LHCN-M2 (cell line): ENCODE data around the gene MAD2L1. TPM values are rescaled to one million over a fixed set of nuclear protein-coding genes. Genes with fewer than 3 reads are reported as not detected.
"Not testable (repeated sequence)": the region's sequence is repeated elsewhere in the genome, so short reads cannot be mapped to it uniquely, and the experiment has no call there.

Experiments used
- DNase-seq: peaks from one replicate; pipeline ENCODE4 v3.0.0-alpha.2; 2012; ENCODE audit warnings: low read depth
- polyA plus RNA-seq: library from polyadenylated mRNA; unstranded; fragments of >200 nt; gene quantifications from one replicate; pipeline ENCODE4 v1.2.1, GENCODE V29; 2012; ENCODE audit warnings: missing spikeins
- total RNA-seq: library from RNA; depleted of rRNA; stranded (reverse); fragments of >200 nt; gene quantifications from 2 replicates; pipeline ENCODE4 v1.2.3, GENCODE V29; 2014; rRNA removed

MAD2L1 gene
- total RNA-seq = 65.0 and 75.7 TPM in 2 replicates
- 23.7 TPM for polyA plus RNA-seq

DNA sequence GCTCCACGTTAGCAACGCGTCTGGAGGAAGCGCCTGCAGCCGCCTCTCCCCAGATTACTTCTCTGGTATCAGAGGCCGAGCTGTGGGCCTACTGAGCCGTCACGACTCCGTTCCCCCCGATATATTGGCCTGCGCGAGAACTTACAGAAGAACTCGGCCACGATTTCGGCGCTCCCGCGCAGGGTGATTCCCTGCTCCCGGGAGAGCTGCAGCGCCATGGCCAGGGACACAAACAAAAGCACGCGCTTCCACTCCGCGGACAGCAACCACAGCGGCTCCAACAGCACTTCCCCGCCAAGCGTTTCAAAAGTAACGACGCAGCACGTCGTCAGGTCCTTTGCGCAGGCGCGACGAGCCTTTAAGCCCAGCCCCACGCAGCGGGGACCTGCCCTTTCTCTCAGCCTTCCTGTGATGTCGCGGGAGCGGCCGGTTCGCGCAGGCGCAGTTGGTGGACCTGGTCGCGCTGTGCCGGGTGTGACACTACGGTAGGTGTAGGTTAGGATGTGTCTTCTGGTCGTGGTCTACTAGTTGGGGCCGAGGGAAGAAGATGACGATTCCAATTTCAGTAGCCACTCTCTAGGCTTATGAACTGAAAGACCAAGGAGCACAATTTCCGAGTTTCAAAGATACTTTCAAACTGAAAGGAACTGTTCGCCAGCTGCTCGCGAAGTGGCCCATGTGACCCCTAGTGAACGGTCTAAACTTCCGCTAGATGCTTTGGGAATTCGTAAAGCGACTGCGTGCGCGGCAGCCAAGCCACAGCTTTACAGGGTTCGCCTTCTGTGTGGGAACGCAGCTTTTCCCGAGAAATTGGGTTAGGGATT, at the start of gene MAD2L1:
MAD2L1 (minus strand) TSS at position 332 of the 824 bp plus-strand sequence; CDS start at position 218, 114 bp downstream.
- DNase-seq = peak; percentile 98

DNA sequence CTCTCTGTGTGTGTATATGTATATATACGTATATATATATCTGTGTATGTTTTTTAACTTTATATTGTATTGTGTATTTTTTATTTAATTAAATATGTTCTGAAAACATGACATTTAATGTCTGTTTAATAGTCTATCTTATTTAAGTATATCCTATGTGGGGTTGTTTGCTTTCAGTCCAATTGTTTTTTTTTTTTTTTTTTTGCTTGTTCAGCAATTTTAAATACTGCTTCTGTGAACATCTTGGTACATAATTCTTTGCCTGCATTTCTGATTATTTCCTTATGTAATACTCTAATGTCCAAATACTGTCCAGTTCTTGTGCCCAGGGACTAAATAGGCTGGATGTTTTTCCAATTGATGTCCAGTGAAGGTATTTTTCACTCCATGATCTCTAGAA, 45.1 kb upstream of the MAD2L1 start:
- DNase-seq = no peak

DNA sequence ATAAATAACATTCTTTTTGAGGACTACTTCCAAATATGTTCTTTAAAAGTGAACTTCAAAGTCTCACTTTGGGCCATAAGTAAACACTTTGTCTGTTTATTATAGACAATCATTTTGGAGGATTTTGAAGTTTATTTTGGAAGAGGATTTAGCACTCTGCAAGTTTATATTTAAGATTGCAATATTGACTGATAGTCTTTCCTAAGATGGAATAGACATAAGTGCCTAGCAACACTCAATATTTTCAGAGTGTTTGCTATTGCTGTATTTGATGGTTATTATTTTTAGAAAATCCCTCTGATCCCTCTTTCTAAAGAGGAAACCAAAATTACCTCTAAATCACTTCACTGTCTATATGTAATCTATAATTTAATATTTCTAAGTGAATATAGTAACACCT, 42.8 kb upstream of the MAD2L1 start:
- DNase-seq = no peak

DNA sequence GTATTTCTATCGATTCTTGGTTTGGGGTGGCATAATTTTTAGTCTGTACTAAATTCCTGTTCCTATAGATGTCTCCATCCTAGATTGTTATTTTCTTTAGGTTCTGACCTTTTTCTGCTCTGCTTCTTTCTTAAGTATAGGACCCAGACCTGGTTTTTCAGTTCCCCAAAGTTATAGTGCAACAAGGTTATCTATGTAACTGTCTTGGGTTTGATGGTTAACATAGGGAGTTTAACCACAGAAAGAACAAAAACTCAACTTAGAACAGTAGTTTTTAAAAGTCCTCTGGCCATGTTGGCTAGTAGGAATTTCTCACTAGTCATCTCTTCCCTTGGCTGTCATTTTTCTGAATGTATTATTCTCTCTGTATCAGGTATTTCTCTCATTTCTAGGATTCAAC, 38.8 kb upstream of the MAD2L1 start:
- DNase-seq = no peak

DNA sequence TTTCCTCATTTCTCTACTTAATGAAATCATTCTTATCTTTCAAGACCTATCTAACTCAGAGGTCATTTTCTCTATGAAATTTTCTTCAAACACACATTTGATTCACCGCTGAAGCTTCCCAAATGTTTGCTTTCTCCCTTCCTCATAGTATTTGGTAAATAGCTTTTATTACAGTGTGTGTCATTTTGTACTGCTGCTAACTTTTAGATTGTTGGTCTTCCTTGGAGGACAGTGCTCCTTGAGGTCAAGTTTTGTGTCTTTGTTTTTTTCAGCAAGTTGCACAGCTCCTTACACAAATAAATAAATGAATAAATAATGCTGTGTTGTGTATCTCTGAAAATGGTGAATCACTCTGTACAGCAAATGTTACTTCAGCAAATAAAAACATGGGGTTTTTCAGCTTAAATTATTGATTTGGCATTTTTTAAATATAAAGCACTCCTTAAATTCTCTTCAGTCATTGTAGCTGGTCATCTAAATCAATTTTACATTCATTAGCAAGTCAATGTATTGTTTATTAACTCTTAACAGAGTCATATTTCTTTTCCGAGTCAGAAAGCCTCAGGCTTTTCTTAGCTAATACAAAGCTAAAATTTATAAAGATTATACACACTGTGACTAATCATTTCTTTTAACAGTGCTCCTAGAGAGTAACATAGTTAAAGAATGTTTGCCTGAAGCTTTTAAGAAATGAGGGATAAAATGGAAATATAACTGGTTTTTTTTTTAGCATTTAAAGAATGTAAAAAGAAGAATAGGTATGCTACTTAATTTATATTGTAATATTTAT, 30.1 kb upstream of the MAD2L1 start:
- no peak for DNase-seq

DNA sequence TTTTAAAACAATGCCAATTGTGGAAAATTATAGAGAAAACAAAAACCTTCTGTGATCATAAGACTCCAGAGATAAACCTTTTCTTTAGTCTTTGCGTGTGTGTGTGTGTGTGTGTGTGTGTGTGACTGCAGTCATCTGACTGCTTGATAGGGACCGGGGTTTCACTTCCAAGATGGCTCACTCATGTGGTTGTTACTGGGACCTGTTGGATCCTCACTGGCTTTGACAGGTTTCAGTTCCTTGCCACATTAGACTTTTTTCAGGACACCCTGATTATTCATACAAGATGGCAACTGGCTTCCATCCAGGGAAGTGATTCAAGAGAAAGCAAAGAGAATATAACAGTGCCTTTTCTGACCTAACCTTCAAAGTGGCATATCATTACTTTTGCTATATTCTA, 21.9 kb upstream of the MAD2L1 start:
- no peak for DNase-seq

DNA sequence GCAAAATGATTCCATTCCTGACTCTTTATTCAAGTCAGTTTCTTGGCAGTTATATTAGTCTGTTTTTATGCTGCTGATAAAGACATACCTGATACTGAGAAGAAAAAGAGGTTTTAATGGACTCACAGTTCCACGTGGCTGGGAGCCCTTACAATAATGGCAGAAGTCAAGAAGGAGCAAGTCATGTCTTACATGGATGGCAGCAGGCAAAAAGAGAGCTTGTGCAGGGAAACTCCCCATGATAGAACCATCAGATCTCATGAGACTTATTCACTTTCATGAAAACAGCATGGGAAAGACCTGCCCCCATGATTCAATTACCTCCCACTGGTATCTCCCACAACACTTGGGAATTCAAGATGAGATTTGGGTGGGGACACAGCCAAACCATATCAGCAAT, 21.4 kb upstream of the MAD2L1 start:
- DNase-seq = not testable (repeated sequence)

DNA sequence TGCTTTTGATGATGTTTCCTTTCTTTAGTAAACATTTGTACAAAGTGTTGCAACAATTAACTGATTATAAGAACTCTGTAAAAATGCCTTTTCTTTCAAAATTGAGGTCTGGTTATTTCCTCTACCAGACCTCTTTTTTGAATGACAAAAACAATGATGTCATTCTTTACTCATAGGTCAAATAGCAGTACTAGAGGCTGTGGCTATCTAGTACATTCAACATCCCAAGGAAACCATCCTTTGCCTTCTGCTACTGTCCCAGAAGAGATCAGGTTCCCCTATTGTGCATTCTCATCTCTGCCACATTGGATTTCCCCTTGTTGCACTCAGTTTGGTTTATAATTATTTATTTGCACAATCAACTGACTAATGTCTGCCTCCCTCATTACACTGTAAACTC, 19.1 kb upstream of the MAD2L1 start:
- DNase-seq = peak; percentile 39

DNA sequence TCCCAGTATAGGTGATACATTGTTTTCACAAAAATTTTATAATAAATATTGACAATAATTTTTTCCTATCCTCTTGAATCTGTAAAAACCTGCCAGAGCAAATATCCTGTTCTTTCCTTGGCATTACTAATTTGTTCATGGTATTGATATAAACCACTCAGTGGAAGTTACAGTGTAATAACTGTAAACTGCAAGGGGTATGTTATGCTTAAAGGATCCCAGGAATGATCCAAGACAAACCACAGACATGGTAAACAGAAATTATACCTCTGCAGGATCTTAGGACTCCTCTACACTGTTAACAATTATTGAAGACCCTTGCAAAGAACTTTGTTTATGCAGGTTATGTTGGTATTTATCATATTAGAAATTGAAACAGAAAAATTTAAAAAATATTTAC, 17.7 kb upstream of the MAD2L1 start:
- no peak for DNase-seq

DNA sequence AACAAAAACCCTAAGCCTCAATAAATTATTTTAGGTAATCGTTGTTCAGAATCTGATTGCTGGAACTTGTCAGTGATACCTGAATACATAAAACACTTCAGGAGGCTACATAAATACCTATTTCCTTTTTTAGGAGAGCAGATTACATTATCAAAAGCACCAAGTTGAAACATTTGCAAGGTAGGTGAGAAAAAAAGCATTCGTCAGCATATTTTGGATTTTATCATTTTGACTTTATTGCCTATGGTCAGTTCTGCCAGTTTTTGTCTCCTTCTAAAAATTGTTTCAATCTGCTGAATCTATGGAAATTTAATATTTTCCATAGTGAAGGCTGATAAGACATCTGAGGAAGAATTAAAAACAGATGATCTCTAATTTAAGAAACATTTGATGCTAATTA, 16.5 kb upstream of the MAD2L1 start:
- DNase-seq = no peak

DNA sequence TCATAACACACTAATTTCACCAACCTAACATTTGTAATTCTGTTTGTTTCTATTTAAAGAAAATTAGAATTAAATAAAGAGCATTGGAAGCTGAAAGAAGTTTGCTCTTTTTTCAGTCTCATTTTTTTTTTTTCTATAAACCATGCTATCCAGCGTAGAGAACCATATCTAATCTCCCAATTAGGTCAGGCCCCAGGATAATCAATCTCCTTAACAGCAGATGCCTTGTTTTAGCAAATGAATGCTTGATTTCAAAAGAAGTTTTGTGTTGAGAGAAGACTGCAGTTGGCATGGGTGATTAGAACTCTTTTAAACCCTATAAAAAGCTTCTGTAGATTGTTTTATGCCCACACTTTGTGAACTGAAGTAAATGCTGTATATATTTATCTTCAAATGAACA, 15.6 kb upstream of the MAD2L1 start:
- DNase-seq = no peak

DNA sequence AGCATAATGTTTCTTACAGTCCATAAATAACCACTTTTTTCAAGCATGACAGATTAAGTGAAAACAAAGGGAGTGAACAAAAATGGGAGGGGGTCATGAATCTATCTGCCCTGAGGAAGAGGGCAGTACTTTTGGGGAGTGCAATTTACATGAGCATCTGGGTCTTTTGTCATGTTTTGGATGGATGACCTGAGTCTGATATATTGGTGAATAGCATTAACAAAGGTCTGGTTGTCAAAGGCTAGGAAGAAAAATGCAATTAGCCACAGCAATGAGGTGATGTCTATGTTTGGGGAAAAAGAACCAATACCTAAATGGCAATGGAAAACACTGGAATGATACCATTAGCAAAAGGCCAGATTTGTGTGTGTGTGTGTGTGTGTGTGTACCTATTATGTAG, 15.1 kb upstream of the MAD2L1 start:
- DNase-seq = no peak

DNA sequence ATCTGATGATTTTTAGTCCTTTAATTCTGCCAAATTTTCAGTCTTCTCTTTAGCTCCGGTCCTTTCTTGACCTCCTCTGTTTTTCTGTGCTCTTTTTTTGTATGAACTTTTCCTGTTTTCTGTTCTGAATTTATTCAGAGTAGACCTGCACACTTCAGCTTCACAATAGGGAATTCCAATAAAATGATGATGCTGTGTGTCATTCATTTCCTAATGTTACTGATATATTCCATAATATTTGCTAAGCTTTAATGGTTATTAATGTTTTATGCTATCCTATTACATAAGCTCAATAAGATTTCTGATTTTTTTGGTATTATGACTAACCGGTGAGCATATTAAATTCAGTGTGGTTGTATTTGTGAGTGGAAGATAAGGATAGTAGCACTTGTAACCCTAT, 13.9 kb upstream of the MAD2L1 start:
- DNase-seq = no peak

DNA sequence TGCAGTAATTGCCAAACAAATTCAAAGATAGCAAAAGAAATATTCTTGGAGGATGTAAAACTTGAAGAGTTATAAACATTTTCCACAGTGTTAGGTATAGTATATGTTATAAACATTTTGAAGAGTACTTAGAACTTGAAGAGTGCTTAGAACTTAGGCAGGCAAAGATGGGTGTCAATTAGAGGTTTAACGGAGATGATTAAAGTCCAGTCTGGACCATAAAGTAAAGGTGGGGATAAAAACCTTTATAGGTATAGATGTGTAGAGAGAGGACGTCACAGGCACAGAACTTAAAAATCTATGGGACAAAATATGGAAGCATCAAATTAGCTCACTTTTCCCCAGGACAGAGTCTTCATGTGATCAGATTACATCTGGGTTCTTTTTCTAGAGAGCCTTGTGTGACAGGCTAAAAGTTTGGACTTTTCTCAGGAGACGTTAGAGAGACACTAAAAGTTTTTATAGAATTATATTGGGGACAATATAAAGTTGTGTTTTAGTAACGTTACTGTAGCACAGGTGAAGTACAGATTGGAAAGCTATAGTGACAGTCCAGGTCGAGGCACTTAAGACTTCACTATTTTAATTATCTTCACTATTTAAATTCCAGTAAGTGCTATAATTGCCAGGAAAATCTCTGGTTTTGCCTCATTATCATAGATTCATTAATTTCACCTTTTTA, 13.3 kb upstream of the MAD2L1 start:
- DNase-seq = no peak

DNA sequence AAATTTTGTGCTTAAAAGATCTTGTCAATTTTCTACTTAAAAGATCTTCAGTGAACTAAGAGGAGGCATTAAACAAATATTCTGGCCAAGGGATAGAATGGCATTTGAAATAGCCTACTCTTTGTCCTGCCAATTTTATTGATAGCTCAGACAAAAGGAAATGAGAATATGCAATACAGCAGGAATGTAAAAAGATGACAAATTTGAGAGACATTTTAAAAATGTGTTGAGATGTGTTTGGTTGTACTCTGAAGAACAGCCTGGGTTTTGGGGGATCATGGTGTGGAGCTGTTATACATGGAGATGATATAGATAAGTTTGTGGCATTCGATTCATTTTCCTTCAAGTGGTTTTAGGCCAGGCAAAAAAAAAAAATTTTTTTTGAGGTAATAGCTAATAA, 11.6 kb upstream of the MAD2L1 start:
- DNase-seq = no peak

DNA sequence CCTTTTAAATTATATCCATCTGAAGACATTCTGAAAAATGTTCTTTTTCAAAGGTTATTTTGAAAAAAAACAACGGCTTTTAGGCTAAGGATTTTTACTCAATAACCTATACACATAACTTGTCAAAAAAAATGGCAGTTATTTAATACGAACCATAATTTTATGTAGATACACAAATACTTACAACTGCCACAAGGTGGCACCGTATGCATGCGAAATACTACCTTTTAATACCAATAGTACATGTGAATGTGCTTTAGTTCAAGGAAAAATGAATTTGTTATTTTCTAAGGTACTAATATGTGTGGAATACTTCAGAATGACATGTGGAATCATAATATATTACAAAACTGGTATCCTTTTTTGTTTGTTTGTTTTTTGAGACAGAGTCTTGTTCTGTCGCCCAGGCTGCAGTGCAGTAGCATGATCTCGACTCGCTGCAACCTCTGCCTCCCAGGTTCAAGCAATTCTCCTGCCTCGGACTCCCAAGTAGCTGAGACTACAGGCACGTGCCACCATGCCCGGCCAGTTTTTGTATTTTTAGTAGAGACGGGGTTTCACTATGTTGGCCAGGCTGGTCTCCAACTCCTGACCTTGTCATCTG, 4.6 kb upstream of the MAD2L1 start:
- peak; percentile 72 for DNase-seq

DNA sequence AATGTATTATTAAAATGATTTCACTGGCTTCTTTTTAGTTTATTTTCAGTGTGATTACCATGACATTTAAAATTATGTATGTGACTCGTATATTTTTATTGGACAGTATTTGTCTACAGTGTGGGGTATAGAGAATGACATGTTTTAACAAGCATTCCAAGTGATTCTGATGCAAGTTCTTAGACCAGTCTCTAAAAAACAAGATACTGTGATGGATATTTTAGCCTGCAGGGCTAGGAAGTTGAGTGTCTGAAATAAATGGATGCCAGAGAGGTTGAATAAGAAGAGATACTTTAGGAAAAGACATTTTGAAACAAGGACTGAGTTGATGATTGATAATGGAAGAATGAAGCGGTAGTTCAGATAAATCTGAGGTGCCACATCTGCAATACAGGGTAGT, 3.5 kb upstream of the MAD2L1 start:
- DNase-seq = no peak

DNA sequence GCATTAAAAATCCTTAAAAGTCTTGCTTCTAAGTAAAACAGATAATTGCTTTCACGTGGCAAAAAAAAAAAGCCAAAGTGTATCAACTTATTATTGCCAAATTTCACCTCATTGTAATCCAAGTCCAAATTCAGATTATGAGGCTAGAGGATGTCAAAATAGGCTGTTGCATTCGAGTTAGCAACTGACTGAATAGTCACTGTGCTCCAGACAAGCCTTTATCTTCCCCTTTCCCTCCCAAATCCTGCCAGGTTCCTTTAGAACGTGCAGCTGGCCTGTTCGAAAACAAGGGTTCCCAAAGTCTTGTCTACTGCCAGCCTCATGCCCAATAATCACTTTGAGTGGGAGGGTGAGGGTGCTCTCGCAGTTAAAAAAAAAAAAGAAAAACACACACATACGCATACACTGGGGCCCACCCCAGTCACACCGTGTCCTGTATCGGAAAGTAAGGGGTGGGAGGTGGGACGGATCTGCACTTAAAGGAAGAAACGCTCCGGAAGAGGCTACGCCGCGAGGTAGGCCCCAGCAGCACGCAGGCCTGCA, 603 bp downstream of the MAD2L1 start:
- DNase-seq = no peak

DNA sequence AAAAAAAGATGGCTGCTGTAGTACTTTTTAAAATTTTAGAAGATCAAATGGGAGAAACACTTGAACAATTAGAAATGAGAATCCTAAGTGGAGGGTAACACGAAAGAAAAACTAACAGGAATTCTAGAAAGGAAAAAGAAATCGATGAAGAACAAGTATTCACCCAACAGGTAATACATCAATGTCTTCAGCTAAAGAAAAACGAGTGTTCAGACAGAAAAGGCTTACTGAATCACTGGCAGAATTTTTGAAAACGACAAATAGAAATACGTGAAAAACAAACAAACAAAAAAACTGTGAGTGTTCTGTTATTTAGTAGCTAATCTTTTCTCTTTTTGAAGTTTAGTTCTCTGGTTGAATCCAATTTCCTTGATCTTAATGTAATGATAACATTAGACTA, 1.8 kb downstream of the MAD2L1 start:
- DNase-seq = no peak

DNA sequence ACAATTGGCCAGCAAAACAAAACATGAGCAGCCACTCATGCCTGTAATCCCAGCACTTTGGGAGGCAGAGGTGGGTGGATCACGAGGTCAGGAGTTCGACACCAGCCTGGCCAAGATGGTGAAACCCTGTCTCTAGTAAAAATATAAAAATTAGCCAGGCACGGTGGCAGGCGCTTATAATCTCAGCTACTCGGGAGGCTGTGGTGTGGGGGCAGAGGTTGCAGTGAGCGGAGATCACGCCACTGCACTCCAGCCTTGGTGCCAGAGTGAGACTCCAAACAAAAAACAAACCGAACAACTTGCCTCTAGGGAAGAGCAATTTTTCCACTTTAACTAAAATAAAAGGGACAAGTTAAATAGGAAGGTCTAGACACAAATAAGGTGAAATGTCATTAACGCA, 2.9 kb downstream of the MAD2L1 start:
- DNase-seq = not testable (repeated sequence)

DNA sequence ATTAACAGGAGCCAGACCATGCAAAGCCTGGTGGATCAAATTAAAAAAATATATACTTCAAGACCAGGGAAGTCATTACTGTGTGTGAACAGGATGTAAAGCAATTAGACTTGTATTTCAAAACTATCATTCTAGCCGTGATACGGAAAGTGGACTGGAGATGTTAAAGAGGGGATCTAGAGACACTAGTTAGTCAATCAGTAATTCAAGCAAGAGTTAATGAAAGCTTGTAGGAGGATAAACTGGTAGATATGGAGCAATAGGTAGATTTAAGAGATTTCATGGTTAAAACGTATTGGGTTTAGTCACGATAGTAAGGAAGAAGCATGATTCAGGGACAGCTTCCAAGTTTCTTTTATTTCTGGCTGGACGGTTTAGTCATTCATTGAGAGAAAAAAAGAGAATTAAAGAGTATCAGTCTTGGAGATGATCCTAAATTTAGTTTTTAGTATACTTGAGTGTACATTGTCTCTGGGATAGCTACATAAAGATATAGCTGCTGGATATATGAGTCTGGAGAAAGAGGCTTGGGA, 3.9 kb downstream of the MAD2L1 start:
- no peak for DNase-seq
